Vagina (tissue), 2 donors: ENCODE data around the gene CLIC6. TPM values are rescaled to one million over a fixed set of nuclear protein-coding genes. Genes with fewer than 3 reads are reported as not detected.

Source experiments
- DNase-seq, 2 donors: peaks; one replicate each; pipeline ENCODE4 v3.0.0-alpha.2; 2017; ENCODE audit errors: extremely low spot score in 2 of 2
- H3K27ac ChIP-seq: fragments of 200-600 bp; sonication (generic); one replicate; pipeline ENCODE4 v1.5.1; 2019
- H3K27me3 ChIP-seq: fragments of 200-600 bp; sonication (generic); one replicate; pipeline ENCODE4 v1.5.1; 2019
- H3K36me3 ChIP-seq, 2 donors: fragments of 200-600 bp; sonication (generic); one replicate each; pipeline ENCODE4 v1.5.1; 2017 to 2019
- H3K4me1 ChIP-seq: fragments of 200-600 bp; sonication (generic); one replicate; pipeline ENCODE4 v1.5.1; 2019
- H3K4me3 ChIP-seq, 2 donors: fragments of 200-600 bp; sonication (generic); 1 replicate in 1 of 2; 2 replicates in 1 of 2; pipeline ENCODE4 v1.5.1; 2016 to 2019
- H3K9me3 ChIP-seq: fragments of 200-600 bp; sonication (generic); one replicate; pipeline ENCODE4 v1.5.1; 2019
- CTCF ChIP-seq, 3 experiments: fragments of 450-650 bp in 2 of 3; fragments of 200-600 bp in 1 of 3; sonication (generic) in 1 of 3; IDR thresholded peaks; one replicate each; pipeline ENCODE4 v1.5.1; 2017 to 2019; ENCODE audit warnings: antibody characterized with exemption in 3 of 3, mild to moderate bottlenecking in 2 of 3, moderate library complexity in 2 of 3
- POLR2A ChIP-seq, 2 donors: fragments of 450-650 bp; IDR thresholded peaks; one replicate each; pipeline ENCODE4 v1.6.1; 2017; ENCODE audit warnings: antibody characterized with exemption in 2 of 2, mild to moderate bottlenecking in 2 of 2, moderate library complexity in 2 of 2
- POLR2AphosphoS5 ChIP-seq, 2 donors: sonication (generic); formaldehyde crosslinking; IDR thresholded peaks; one replicate each; pipeline ENCODE4 v1.9.0; 2017; ENCODE audit warnings: antibody characterized with exemption in 2 of 2, mild to moderate bottlenecking in 2 of 2, low read depth in 1 of 2; ENCODE audit not compliant: insufficient read depth in 1 of 2
- intact Hi-C: fragments of 100-400 bp; cut with DNase I; formaldehyde crosslinking; loops from one replicate; pipeline ENCODE4 v1.15.1; 2023
- total RNA-seq: library from RNA; depleted of rRNA; stranded (reverse); fragments of >200 nt; gene quantifications from one replicate; pipeline ENCODE4 v1.2.3, GENCODE V29; 2016

Gene CLIC6
- total RNA-seq, 1 donor from 2014 or later, result 8.3 TPM

- Histone ChIP-seq H3K4me1 (no peaks in the 10 kb centered on the region), H3K27ac (peak overlapping the region; percentile 21), H3K9me3 (no peaks in the 10 kb centered on the region), H3K36me3 (no peaks in the 10 kb centered on the region), H3K27me3 (no peaks in the 10 kb centered on the region), H3K4me3 (no peak overlapping the region)
- TF ChIP-seq CTCF (IDR thresholded peaks at IDR 0.05) (no peak), POLR2AphosphoS5 (IDR thresholded peaks at IDR 0.05; ENCODE audit: insufficient read depth in 1 of 2, low read depth in 1 of 2) (peak in 1 of 2 donors; percentile 80), POLR2A (IDR thresholded peaks at IDR 0.05) (no peak)
- intact Hi-C loops, result no loop called here
- no peak for DNase-seq
Measured at GRCh38 chr21:34734696-34735095, 65.9 kb downstream of the CLIC6 start.

- H3K9me3 ChIP-seq, result no peaks in the 10 kb centered on the region
- H3K36me3 ChIP-seq, result no peaks in the 10 kb centered on the region
- H3K27ac ChIP-seq, result no peak overlapping the region
- intact Hi-C loops, result no loop called here
- no peak overlapping the region for H3K4me3 ChIP-seq
- DNase-seq, result no peak
- H3K27me3 ChIP-seq, result no peaks in the 10 kb centered on the region
- TF ChIP-seq POLR2A (IDR thresholded peaks at IDR 0.05) (no peak), CTCF (IDR thresholded peaks at IDR 0.05) (no peak), POLR2AphosphoS5 (IDR thresholded peaks at IDR 0.05; ENCODE audit: insufficient read depth in 1 of 2, low read depth in 1 of 2) (no peak)
- H3K4me1 ChIP-seq, result no peaks in the 10 kb centered on the region
Measured at GRCh38 chr21:34736116-34736874, 67.5 kb downstream of the CLIC6 start.

- H3K27me3 ChIP-seq, result no peaks in the 10 kb centered on the region
- H3K27ac ChIP-seq, result no peak overlapping the region
- H3K4me1 ChIP-seq, result no peaks in the 10 kb centered on the region
- DNase-seq, result no peak
- intact Hi-C loops, result no loop called here
- H3K36me3 ChIP-seq, result no peaks in the 10 kb centered on the region
- TF ChIP-seq POLR2A (IDR thresholded peaks at IDR 0.05), result no peak
- peak in 1 of 2 donors; percentile 68 for TF ChIP-seq POLR2AphosphoS5 (IDR thresholded peaks at IDR 0.05; ENCODE audit: insufficient read depth in 1 of 2, low read depth in 1 of 2)
- no peak for TF ChIP-seq CTCF (IDR thresholded peaks at IDR 0.05)
- H3K9me3 ChIP-seq, result no peaks in the 10 kb centered on the region
- H3K4me3 ChIP-seq, result no peak overlapping the region
Measured at GRCh38 chr21:34737115-34737514, 68.3 kb downstream of the CLIC6 start.

GRCh38 chr21:34740198-34740597 is 71.4 kb downstream of the CLIC6 start:
- no peak for DNase-seq
- H3K4me1 ChIP-seq, result peaks cover 19% of the 10 kb centered on the region
- H3K4me3 ChIP-seq, result no peak overlapping the region
- H3K27me3 ChIP-seq, result no peaks in the 10 kb centered on the region
- no peaks in the 10 kb centered on the region for H3K9me3 ChIP-seq
- H3K36me3 ChIP-seq, result no peaks in the 10 kb centered on the region
- H3K27ac ChIP-seq, result no peak overlapping the region
- no peak for TF ChIP-seq CTCF (IDR thresholded peaks at IDR 0.05)
- intact Hi-C loops, result loop anchor here (10.0 kb wide), 1 partner anchor 1285 kb away; no protein-coding TSS in a partner anchor

GRCh38 chr21:34743285-34743684 is 74.5 kb downstream of the CLIC6 start:
- H3K27me3 ChIP-seq, result no peaks in the 10 kb centered on the region
- intact Hi-C loops, result loop anchor here (10.0 kb wide), 1 partner anchor 1282 kb away; no protein-coding TSS in a partner anchor
- H3K9me3 ChIP-seq, result no peaks in the 10 kb centered on the region
- peaks cover 21% of the 10 kb centered on the region for H3K4me1 ChIP-seq
- no peak for DNase-seq
- H3K36me3 ChIP-seq, result no peaks in the 10 kb centered on the region
- no peak overlapping the region for H3K4me3 ChIP-seq
- H3K27ac ChIP-seq, result no peak overlapping the region
- TF ChIP-seq POLR2AphosphoS5 (IDR thresholded peaks at IDR 0.05; ENCODE audit: insufficient read depth in 1 of 2, low read depth in 1 of 2), result no peak
- TF ChIP-seq POLR2A (IDR thresholded peaks at IDR 0.05), result no peak
- no peak for TF ChIP-seq CTCF (IDR thresholded peaks at IDR 0.05)
